ENCODE data around the gene XIRP2.
"Not testable (repeated sequence)": the region's sequence is repeated elsewhere in the genome, so short reads cannot be mapped to it uniquely, and the experiment has no call there.

Gene XIRP2

GRCh38 chr2:167192833-167193232 is 304.6 kb downstream of the XIRP2 start:
- DNase-seq (ENCODE audit: low read depth, low spot score) = peak; percentile 59

DNA sequence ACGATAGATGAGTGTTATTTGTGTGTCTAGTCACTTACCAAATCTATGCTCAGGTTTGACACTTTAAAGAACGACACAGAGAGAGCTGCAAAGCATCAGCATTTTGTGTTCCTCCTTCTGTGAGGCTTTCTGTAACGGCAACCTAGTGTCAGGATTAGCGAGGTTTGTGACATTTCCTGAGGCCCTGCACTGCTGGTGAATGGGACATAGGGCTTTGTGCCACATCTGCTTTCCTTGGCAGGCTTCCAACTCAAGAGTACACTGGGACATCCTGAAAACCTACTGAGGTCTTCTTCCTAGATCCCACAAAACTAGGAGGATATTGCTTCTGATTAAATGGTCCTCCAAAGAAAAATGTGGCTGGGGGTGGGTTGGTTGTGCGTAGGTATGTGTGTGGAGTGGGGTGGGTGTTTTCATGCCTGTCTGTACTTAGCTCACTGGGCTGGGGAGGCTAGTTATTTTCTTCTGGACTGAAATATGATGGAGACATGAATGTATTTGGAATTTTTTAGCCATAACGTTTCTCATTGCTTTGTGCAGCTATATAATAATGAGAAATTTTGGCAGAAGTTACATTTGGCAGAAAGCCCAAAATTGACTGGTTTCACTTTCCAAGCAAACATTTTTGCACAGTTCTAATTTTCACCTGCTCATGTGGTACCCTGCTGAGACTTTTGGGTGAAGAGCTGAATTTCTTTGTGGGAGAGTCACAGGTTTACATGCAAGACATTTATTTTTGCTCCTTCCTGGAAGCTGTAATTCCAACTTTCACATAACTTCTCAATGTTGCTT is 308.4 kb downstream of the XIRP2 start:
- peak; percentile 63 for DNase-seq (ENCODE audit: low read depth, low spot score)

DNA sequence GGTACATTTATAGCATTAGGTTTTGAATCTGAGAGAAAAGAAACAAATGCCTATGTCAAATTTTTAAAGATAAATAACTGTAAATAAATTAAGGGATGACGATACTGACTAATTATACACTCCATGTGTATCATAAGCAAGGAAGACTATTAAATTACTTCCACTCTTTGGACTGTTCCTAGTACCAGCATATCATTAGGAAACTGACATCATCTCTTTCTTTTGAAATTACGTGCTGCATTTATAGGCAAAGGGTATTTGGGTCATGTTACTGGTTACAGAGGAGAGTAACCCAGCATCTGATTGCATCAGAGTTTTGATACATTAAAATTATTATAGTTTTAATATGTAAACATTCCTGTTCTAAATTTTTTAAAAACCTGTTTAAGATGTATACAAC is 309.7 kb downstream of the XIRP2 start:
- DNase-seq (ENCODE audit: low read depth, low spot score) = no peak

GRCh38 chr2:167198576-167198975 is 310.3 kb downstream of the XIRP2 start:
- DNase-seq (ENCODE audit: low read depth, low spot score) = no peak

DNA sequence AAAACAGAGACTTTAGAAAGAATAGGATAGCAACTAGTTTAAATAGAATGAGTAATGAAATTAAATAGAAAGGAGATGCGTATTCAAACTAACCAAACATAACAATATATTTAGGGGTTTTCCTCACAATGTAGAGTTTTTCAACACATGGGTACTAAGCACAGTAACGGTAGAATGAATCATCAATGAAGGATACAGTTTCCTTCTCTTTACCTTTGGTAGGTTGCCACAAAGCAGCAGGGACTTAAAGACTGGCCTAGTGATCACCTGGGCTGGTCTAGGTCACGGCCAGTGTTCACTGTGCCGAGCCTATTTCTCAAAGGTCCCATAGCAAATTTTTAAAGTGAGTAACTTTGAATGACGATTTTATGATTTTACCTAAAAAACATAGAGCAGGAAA is 311.7 kb downstream of the XIRP2 start:
- DNase-seq (ENCODE audit: low read depth, low spot score) = no peak

DNA sequence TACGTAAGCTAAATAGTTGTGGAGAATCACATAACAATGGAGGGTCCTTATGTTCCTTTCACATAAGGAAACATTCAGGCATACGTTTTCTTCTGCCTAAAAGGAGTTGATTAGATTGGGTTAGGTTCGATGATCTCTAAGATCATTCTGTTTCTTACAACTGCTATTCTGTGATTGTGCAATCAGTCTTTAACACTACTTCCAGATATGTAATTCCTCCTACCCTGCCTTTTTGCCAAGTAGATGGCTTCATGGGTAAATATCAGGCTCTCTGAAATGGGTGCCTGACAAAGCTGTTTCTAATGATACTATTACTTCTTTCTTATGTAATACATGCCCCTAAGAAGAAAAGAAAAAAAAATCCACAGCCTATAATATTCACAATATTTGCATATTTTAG is 321.5 kb downstream of the XIRP2 start:
- no peak for DNase-seq (ENCODE audit: low read depth, low spot score)

DNA sequence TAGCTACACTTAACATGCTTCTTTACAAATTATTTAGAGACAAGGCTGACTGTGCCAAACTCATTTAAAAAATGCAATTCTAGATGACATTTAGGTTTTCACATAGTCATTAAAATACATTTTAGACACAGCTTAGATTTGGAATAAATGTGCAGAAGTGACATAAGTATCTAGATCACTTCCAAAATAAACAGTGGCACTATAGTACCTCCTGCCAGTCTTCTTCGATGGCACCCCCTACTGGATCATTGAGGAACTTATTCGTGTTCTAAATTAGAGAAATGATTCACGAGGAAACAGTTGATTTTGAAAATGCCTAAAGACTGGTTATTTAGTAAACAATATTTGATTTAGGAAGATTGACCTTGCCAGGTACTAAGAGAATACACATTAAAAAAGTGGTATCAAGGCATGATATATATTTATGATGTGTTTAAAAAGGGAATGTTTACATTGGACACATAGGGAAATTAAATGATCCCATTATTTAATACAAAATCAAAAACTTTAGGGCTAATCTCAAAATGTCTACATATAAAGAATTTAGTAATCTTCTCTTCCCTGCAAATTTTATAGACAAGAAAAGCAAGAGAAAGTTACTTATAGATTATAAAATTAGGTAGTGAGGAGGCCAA is 323.9 kb downstream of the XIRP2 start:
- DNase-seq (ENCODE audit: low read depth, low spot score) = peak; percentile 73

GRCh38 chr2:167215595-167215994 is 327.3 kb downstream of the XIRP2 start:
- no peak for DNase-seq (ENCODE audit: low read depth, low spot score)

DNA sequence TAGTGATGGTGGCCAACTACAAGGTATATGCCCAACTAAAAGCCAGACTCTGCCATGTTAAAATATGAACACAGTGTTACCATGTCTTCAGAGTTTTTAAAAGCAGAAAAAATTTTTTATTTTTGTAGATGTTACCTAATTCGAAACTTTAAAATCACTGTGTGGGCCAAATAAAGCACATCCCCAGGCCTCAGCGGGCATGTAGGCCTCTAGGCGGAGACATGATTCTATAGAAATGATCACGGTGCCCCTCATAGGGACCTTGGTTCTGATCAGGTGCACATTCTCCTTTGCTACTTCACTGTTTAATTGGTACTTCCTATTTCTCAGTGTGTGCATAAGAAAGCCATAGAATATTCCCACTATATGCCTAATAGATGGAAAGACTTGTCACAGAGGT is 349.2 kb downstream of the XIRP2 start:
- DNase-seq (ENCODE audit: low read depth, low spot score) = no peak

DNA sequence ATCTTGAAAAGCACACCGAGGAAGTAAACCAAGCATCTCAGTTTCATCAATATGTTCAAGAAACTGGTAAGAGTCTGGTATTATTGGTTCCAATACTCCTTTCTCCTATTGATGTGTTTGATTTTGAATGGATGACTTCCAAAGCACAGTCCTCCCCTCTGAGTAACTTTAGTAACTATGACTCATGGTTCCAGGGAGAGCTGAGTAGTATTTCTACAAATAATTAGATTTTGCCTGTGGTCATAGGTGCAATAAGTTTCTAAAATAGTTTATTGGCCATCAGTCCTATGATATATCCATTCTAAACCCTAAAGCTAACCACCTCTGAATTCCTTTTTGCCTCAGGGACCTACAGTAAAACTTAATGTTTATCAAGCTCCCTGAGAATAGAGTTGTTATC is 352.4 kb downstream of the XIRP2 start:
- no peak for DNase-seq (ENCODE audit: low read depth, low spot score)

- DNase-seq (ENCODE audit: low read depth, low spot score) = no peak
Observed at GRCh38 chr2:167249197-167249596, 360.9 kb downstream of the XIRP2 start.

GRCh38 chr2:167253025-167253424 is 364.7 kb downstream of the XIRP2 start:
- DNase-seq (ENCODE audit: low read depth, low spot score) = peak; percentile 69

DNA sequence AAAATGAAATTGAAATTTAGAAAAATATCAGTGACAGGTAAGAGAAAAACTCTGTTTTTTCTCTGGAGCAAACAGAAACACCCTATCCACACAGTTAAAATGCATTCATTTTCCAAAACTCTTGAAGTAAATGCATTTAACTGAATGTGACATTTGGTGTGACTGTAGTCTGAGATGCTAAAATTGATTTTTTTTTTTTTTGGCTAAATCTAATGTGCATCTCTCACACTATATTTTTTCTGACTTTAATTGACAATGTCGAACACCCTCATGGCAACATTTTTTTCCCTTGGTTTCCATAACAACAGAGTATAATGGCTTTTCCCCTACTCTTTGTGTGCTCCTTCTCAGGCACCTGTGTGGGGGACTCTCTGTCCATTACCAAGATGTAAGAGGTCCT is 366.4 kb downstream of the XIRP2 start:
- DNase-seq (ENCODE audit: low read depth, low spot score) = no peak

DNA sequence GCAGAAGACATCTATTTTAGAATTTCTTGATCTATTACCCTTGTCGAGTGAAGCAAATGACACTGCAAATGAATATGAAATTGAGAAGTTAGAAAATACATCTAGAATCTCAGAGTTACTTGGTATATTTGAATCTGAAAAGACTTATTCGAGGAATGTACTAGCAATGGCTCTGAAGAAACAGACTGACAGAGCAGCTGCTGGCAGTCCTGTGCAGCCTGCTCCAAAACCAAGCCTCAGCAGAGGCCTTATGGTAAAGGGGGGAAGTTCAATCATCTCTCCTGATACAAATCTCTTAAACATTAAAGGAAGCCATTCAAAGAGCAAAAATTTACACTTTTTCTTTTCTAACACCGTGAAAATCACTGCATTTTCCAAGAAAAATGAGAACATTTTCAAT is 370.4 kb downstream of the XIRP2 start:
- no peak for DNase-seq (ENCODE audit: low read depth, low spot score)

- DNase-seq (ENCODE audit: low read depth, low spot score) = peak; percentile 53
Observed at GRCh38 chr2:167264380-167264779, 376.1 kb downstream of the XIRP2 start.

DNA sequence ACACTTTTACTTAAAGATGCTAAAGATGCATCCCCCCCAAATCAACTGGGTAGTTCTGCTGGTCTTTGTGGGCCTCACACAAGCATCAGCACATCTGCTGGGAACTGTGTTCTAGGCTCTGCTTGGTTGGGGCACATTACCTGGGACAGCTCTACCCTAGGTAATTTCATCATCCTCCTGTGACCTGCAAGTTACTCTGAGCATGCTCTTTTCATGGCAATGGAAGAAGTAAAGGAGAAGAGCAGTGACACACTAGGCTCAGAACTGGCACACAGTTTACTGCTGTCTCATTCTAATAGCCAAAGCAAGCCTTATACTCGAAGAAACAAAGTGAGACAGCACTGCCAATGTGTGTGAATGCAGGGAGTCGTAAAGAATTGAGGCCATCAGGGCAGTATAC is 376.7 kb downstream of the XIRP2 start:
- DNase-seq (ENCODE audit: low read depth, low spot score) = no peak

GRCh38 chr2:167265722-167266121 is 377.4 kb downstream of the XIRP2 start:
- DNase-seq (ENCODE audit: low read depth, low spot score) = no peak

- DNase-seq (ENCODE audit: low read depth, low spot score) = not testable (repeated sequence)
Observed at GRCh38 chr2:167268245-167268644, 380.0 kb downstream of the XIRP2 start.

DNA sequence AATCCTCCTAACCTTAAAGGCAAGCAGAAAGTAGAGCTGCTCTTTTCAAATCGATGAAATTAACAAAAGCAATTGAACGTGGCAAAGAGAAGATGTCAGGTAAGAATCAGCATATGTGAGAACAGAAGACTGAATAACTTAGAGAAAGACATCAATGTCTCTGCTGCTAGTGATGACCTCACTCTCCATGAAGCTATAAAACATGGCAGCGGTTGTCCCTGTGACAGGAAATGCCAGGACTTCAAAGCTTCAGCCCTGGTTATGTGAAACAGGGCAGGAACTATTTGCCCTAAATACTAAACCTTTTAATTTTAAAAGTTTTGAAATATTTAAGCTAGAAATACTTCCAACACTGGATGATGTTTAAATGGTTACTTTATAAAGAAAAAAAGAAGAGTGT is 383.7 kb downstream of the XIRP2 start:
- DNase-seq (ENCODE audit: low read depth, low spot score) = peak; percentile 50

- DNase-seq (ENCODE audit: low read depth, low spot score) = no peak
Observed at GRCh38 chr2:167275046-167275445, 386.8 kb downstream of the XIRP2 start.

GRCh38 chr2:167279810-167280209 is 391.5 kb downstream of the XIRP2 start:
- no peak for DNase-seq (ENCODE audit: low read depth, low spot score)

GRCh38 chr2:167287212-167287611 is 398.9 kb downstream of the XIRP2 start:
- DNase-seq (ENCODE audit: low read depth, low spot score) = no peak

GRCh38 chr2:167289651-167290410 is 401.6 kb downstream of the XIRP2 start:
- DNase-seq (ENCODE audit: low read depth, low spot score) = no peak

Data from astrocyte of the hippocampus (primary cell).